Activated CD4-positive, alpha-beta T cell treated with anti-CD3 and anti-CD28 coated beads, Interleukin-2, amount 50 U/mL, for 48 hours (primary cell): ENCODE results near the gene SHMT2.

Experiments used
- DNase-seq, 2 experiments: peaks; one replicate each; pipeline ENCODE4 v3.0.0-alpha.2; 2020

SHMT2 gene

DNA sequence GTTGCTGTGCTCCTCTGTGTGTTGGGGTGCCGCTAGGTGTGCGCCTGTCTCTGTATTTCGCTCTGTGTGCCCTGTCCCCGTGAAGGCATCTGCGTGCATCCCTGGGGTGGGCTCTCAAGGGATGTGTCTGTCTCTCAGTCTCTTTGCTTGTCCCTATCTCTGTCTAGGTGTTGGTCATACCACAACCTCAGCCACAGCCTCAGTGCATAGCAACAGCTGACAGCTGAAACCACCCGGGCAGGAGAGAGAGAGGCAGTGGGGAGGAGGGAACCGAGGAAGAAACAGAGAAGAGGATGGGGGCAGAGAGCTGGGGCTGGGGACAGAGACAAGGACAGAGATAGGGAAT is 13.9 kb upstream of the SHMT2 start:
- peak in 1 of 2 experiments; percentile 46 for DNase-seq

DNA sequence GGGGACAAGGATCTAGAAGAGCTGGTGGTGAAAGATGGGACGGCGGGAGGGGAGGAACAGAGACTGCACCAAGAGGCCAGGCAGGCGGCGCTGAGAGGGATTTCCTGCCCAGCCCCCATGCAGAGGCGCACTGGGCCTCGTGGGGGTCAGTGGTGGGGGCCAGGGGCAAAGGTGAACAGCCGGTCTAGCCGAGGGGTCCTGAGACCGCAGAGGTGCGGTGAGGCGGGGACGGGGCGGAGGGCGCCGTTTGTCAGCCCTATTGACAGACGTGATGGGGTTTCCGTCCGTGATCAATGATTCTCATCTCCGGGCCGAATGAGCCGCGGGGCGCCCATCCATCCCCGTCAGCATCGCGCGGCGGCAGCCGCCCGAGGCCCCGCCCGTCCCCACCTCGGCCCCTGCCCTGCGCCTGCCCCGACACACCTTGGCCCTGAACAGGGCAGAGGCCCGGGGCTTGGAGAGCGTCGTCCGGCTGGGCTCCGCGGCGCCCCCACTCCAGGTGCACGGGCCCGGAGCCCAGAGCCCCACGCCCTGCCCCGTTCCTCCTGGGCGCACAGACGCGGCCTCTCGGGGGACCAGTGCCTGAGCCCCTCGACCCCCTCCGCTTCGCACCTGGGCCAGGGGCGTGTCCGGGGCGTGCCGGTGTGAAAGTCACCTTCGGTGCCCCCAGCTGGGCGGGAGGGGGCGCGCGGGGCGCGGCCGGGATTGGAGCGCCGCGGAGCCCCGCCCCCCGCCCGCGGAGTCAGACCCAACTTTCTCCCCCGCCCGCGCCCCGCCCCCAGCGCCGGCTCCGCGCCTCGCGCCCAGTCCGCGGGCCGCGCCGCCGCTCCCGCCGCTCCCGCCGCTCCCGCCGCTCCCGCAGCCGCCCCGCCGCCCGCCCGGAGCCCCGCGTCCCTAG is 13.2 kb upstream of the SHMT2 start, which contains the start of gene NXPH4:
Gene NXPH4, plus strand, starts transcription at position 781 of the 898 bp plus-strand sequence. CDS start 176 bp downstream, outside the sequence.
- peak; percentile 62 for DNase-seq

DNA sequence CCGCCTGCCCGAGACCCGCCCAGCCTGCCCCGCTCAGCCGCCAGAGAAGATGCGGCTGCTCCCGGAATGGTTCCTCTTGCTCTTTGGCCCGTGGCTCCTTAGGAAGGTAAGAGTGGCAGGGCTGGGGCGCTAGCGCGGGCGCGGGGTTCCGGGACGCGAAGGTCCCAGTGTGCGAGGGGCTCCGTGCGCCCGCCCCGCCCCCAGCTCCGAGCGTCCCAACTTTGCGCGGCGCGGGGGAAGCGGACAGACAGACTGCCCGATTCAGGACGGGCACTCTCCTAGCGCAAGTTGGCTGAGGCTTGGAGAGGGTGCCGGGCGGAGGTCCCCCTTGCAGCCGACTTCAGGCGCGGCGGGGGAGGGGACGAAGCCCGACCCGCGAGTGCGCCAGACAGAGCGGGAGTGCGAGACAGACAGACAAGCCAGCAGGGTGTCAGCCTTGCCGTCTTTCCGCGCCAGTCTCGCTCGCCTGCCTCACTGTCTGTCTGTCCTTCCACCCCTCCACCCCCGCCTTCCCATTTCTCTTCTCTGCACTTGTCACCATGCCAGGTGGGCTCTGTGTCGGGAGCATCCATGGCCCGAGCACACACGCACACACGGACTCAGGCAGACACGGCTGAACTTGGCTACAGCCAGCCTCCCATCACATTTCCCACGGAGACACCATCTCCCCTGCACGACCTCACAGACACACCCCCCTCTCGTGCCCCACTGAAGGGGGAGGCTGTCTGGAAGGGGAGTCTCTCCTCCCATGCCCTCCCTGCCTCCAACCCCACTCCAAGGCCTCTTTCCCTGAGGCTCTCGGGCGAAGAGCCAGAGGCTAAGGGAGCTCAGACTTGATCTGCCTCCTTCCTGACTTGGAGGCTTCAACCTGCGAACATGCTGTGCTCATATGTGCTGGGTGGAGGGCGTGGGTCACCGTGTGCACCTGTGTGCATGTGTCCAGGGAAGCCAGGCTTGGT is 12.3 kb upstream of the SHMT2 start:
- peak in 1 of 2 experiments; percentile 30 for DNase-seq

DNA sequence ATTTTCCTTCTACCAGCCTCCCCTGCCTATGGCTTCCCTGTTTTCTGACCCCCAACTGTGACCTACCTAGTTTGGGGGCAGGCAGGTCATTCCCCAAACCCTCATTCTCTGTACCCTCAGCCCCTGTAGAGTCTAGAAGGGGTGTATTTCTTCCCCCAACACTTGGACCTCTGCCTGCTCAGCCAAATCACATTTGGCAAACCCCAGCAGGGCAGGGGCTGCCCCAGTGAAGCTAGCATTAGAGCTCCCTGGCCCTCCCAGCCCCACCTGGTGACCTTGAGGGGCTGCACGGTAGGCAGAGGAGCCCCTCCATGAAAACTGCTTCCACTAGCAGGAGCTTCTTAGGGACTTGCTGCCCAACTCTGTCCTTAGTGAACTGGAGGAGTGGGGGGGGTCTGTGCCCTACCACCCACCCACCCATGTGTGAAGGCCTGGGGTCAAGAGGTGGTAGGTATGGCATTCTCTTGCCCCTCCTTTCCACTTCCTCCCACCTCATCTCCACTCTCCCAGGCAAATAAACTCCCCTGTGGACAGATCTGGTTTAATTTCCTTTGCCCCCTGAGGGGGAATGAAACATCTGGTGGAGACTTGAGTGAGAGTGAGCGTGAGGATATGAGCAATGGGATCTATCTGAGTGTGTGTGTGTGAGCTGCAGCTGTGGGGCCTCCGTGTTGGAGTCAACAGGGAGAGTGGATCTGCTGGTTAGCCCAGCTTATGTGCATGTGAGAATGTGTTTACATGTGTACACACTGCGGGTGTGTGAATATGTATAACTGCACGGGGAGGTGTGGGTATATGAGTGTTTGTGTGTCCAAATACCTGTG is 11.3 kb upstream of the SHMT2 start:
- no peak for DNase-seq

- no peak for DNase-seq
Observed at GRCh38 chr12:57219205-57219992, 10.1 kb upstream of the SHMT2 start.

DNA sequence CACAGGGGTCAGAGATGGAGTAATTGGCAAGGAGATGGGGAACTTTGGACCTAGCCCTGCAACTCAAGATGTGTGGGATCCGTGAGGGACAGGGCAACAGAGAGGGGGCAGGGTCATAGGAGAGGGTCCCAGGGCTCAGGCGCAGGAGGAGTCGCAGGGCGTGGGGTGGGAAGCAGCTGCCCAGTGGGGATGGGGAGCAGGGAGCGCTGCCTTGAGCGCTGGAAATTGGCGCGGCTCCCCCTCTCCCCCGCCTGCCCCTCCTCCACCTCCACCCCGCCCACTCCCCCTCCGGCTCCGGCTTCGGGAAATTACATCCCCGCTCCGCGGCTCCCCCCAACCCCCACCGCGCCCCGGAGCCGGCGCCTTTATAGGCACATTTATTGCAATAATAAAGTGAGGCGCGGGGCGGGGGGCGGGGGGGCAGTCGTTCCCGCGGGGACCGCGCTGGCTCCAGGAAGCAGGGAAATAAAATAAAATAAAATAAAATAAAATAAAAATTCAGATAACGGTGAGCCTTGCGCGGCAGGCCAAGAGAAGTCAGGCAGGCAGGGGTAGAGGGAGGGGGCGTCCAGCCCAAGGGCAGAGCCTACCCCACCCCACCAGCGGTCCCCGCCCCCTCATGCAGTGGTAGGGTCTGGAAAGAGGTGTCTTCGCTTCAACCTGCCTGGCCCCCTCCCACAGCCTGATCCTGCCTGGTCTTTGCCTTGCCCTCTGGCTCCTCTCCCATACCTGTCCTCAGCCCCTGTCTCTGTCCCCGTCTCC is 9.3 kb upstream of the SHMT2 start:
- no peak for DNase-seq

- DNase-seq = no peak
Observed at GRCh38 chr12:57220770-57221168, 8.7 kb upstream of the SHMT2 start.

DNA sequence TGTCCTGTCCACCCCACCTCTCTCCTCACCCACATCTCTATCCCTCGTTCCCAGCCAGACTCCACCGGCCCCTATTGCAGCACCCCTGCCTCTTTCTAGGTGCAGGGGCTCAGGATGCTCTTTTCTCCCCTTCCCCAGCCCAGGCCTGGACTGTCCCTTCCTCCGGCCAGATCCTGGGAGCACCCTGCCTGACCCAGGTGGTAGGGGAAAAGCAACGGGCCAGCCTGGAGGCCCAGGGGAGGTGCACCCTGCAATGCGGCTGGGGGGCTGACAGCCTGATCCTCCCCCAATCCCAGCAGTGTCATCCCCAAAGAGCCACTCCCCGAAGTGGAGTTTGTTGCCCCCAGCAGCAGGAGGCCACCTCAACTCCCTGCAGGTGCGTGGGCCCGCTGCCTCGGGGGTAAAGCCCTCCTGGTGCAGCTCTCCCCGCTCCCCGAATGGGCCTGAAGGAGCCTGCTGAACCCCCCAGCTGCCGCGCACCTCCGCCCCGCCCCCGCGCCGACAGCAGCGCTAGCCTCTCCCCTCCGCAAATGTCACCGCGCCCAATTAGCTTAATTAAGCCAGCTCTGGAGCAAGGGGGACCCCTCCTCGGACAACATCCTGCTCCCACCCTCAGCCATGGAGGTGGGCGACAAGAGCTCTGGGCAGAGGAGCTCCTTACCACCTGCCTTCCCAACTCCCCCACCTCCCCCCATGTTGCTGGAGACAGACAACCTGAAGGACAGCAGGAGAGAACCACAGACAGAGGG is 8.2 kb upstream of the SHMT2 start:
- no peak for DNase-seq

GRCh38 chr12:57222286-57223190 is 7.0 kb upstream of the SHMT2 start:
- no peak for DNase-seq

- no peak for DNase-seq
Observed at GRCh38 chr12:57223191-57224165, 6.0 kb upstream of the SHMT2 start.

DNA sequence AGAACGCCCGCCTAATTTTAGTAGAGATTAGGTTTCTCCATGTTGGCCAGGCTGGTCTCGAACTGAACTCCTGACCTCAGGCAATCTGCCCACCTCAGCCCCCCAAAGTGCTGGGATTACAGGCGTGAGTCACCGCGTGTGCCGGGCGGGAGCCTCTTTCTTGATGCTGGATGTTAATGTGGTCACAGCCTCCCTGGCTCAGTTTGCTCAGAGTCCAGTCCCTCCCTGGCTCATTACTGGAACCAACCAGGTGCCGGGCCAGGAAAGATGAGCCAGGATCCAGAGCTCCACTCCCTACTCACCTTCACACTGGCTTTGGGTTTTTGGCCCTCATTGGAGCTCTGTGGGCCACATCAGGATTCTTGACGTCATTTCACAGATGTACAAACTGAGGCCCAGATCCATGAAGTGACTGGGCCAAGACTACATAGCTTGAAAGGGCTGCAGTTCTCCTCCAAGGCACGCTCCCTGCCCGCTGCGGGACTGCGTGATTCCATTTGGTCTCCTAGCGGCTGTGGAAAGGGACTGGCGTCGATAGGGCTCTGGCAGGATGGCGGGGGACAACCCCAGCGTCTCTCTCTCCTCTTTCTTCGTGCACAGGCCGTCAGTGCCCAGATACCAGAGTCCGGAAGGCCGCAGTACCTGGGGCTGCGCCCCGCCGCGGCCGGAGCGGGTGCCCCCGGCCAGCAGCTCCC is 5.1 kb upstream of the SHMT2 start:
- peak in 1 of 2 experiments; percentile 15 for DNase-seq

DNA sequence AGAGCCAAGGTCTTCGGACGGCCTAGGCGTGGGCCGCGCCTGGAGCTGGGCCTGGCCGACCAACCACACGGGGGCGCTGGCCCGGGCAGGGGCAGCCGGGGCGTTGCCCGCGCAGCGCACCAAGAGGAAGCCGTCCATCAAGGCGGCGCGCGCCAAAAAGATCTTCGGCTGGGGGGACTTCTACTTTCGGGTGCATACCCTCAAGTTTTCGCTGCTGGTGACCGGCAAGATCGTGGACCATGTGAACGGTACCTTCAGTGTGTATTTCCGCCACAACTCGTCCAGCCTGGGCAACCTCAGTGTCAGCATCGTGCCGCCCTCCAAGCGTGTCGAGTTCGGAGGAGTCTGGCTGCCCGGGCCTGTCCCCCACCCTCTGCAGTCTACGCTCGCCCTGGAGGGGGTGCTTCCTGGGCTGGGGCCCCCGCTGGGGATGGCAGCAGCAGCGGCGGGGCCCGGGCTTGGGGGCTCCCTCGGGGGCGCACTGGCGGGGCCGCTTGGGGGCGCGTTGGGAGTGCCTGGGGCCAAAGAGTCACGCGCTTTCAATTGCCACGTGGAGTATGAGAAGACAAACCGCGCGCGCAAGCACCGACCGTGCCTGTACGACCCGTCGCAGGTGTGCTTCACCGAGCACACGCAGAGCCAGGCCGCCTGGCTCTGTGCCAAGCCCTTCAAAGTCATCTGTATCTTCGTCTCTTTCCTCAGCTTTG is 4.4 kb upstream of the SHMT2 start:
- DNase-seq = peak; percentile 72

GRCh38 chr12:57225680-57226210 is 3.8 kb upstream of the SHMT2 start:
- no peak for DNase-seq

GRCh38 chr12:57226588-57227314 is 2.8 kb upstream of the SHMT2 start:
- no peak for DNase-seq

- no peak for DNase-seq
Observed at GRCh38 chr12:57227315-57228115, 2.0 kb upstream of the SHMT2 start.
